Right lobe of liver (tissue), 6 donors: Measurements from ENCODE around the gene MACROH2A1. TPM values are rescaled to one million over a fixed set of nuclear protein-coding genes. Genes with fewer than 3 reads are reported as not detected.

ENCODE experiments used
- ATAC-seq, 4 donors: fragments of 200-7000 bp; cut with Tn5 transposase; one replicate each; pipeline ENCODE4 v1.9.1; 2020; ENCODE audit warnings: mild to moderate bottlenecking in 4 of 4, moderate library complexity in 4 of 4
- DNase-seq, 3 donors: peaks; one replicate each; pipeline ENCODE4 v3.0.0-alpha.2; 2020
- H3K27ac ChIP-seq, 3 donors: fragments of 200-600 bp; one replicate each; pipeline ENCODE4 v1.8.0; 2022
- H3K27me3 ChIP-seq, 2 donors: fragments of 200-600 bp; one replicate each; pipeline ENCODE4 v1.8.0; 2022
- H3K36me3 ChIP-seq, 4 donors: fragments of 200-600 bp; sonication (generic) in 1 of 4; one replicate each; pipeline versions ENCODE4 v1.5.1 to v1.8.0; 2017 to 2022; ENCODE audit warnings: control low read depth in 1 of 4
- H3K4me1 ChIP-seq, 4 donors: fragments of 200-600 bp; sonication (generic) in 1 of 4; one replicate each; pipeline versions ENCODE4 v1.5.1 to v1.8.0; 2017 to 2022; ENCODE audit warnings: control low read depth in 1 of 4
- H3K4me3 ChIP-seq, 3 donors: fragments of 200-600 bp; one replicate each; pipeline ENCODE4 v1.8.0; 2022
- H3K9me3 ChIP-seq, 4 donors: fragments of 200-600 bp; sonication (generic) in 1 of 4; one replicate each; pipeline versions ENCODE4 v1.5.1 to v1.8.0; 2017 to 2022; ENCODE audit warnings: control low read depth in 1 of 4
- POLR2A ChIP-seq: fragments of 450-650 bp; IDR thresholded peaks from one replicate; pipeline ENCODE4 v1.6.1; 2017; ENCODE audit warnings: antibody characterized with exemption, mild to moderate bottlenecking
- WGBS: methylation state at CpG from one replicate; pipeline ENCODE4 v1.1.6; 2018; ENCODE audit warnings: low coverage, low lambda C conversion rate; ENCODE audit not compliant: insufficient coverage; ENCODE audit errors: missing lambda C conversion rate; 5-methylcytosine and 5-hydroxymethylcytosine counted together
- intact Hi-C, 2 donors: fragments of 100-400 bp; cut with DNase I; formaldehyde crosslinking; loops; one replicate each; pipeline versions ENCODE4 v1.11.2 to v1.14.1; 2022
- total RNA-seq, 6 experiments: library from RNA; depleted of rRNA in 2 of 6; stranded (reverse); fragments of >200 nt in 2 of 6; fragmentation: NEBNext Ultra II Directional in 3 of 6; extraction: Animal tissue kit (Norgen Biotek cat#: 25700) in 3 of 6; gene quantifications; one replicate each; pipeline versions ENCODE4 v1.1.0 to v1.2.4, GENCODE V29; 2016 to 2023
- TF ChIP-seq, protein P1 (sequence below), 4 donors: fragments of 200-600 bp in 3 of 4; fragments of 450-650 bp in 1 of 4; IDR thresholded peaks; one replicate each; pipeline versions ENCODE4 v1.5.1 to v1.8.0; 2016 to 2022; ENCODE audit warnings: antibody characterized with exemption in 4 of 4, mild to moderate bottlenecking in 2 of 4
- donor health status: DM: no; HTN: yes; CAD: no.
- donor health status: DM: no; HTN: no; CAD: no.
- donor health status: DM: no; HTN: no; CAD: no.
- donor health status: DM: no; HTN: yes; CAD: no.
- donor health status: DM: no; HTN: yes; CAD: no.

MACROH2A1 gene
- total RNA-seq, 6 experiments from 2014 or later: 40.0 to 113 (median 51.6) TPM

DNA sequence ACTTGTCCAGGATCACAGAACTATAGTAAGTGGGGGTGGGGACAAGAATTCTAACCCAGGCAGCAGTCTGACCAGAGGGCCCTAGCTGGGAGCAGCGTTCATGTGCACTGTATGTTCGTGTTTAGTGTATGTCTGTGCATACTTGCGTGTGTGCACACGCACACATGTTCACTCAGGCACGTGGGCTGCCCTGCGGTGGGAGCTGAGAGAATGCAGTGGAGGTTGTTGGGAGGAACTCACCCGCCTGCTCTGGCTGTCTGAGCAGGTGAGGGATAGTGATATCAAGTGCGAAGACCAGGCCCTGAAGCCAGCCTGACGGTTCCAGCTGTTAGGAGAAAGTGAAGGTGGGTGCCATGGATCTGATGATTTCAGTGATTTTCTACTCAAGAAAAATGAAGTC, 47.2 kb upstream of the MACROH2A1 start:
- no peak overlapping the region for H3K27ac ChIP-seq
- ATAC-seq (no peak), DNase-seq (peak in 1 of 3 donors; percentile 11)
- no peak overlapping the region for H3K4me3 ChIP-seq
- TF ChIP-seq, protein P1, sequence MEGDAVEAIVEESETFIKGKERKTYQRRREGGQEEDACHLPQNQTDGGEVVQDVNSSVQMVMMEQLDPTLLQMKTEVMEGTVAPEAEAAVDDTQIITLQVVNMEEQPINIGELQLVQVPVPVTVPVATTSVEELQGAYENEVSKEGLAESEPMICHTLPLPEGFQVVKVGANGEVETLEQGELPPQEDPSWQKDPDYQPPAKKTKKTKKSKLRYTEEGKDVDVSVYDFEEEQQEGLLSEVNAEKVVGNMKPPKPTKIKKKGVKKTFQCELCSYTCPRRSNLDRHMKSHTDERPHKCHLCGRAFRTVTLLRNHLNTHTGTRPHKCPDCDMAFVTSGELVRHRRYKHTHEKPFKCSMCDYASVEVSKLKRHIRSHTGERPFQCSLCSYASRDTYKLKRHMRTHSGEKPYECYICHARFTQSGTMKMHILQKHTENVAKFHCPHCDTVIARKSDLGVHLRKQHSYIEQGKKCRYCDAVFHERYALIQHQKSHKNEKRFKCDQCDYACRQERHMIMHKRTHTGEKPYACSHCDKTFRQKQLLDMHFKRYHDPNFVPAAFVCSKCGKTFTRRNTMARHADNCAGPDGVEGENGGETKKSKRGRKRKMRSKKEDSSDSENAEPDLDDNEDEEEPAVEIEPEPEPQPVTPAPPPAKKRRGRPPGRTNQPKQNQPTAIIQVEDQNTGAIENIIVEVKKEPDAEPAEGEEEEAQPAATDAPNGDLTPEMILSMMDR (IDR thresholded peaks at IDR 0.05): no peak
- no peak for TF ChIP-seq POLR2A
- no peaks in the 10 kb centered on the region for H3K9me3 ChIP-seq
- H3K4me1 ChIP-seq: no peaks in the 10 kb centered on the region
- no peaks in the 10 kb centered on the region for H3K36me3 ChIP-seq
- intact Hi-C loops: no loop called here
- 90% methylated on average over 6 of the region's 9 CpGs for WGBS
- H3K27me3 ChIP-seq: no peaks in the 10 kb centered on the region

DNA sequence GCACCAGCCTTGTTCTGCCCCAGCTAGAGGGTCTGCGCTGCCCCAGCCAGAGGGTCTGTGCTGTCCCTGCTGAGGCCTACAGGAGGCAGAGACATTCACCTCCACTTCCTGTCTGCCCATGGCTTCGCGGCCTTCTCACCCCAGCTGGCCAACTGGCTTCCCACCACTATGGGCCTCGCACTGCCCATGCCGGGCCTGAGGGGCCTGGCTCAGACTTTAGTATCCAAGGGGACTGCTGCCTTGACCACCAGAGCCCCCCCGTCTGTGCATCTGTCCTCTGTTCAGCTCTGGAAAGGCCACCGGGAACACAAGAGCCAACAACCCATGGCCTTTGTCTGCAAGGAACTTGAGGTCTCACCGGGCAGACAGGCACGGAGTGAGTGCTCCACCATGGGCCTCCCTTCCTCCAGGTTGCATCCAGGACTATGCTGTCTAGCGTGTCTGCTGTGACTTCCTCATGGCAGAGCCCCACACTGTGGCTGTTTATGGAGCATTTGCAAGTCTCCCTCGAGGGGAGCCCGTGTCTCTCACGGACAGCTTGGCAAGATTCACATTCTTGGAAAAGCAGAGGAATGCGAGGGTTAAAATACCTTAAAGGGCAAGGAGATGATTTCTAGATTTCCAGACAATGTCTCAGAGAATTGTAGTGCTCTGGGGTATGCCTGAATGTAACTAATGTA, 46.4 kb upstream of the MACROH2A1 start:
- Histone ChIP-seq H3K4me1 (no peaks in the 10 kb centered on the region), H3K4me3 (no peak overlapping the region), H3K9me3 (no peaks in the 10 kb centered on the region), H3K36me3 (no peaks in the 10 kb centered on the region), H3K27ac (no peak overlapping the region), H3K27me3 (no peaks in the 10 kb centered on the region)
- intact Hi-C loops: no loop called here
- WGBS: 65% methylated on average over 7 of the region's 14 CpGs
- TF ChIP-seq, protein P1 (IDR thresholded peaks at IDR 0.05): no peak
- TF ChIP-seq POLR2A: no peak
- DNase-seq (peak in 1 of 3 donors; percentile 36), ATAC-seq (no peak)

DNA sequence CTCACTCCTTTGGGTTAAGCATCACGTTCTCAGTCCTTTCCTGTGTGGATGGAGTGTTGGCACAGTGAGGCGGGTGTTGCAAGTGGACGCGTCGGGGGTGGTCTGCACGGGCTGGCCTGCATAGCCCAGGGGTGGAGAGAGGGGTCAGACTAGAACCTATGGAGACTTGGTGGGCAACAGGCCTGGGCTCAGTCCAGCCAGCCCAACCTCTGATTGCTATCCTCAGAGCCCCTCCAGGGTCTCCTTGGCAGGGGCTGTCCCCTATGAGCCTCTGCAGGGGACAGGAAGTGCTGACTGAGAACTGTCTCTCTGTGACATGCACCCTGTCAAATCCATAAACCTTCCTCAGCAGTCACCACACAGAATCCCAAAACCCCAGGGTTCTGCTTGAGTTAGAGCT, 45.9 kb upstream of the MACROH2A1 start:
- no peaks in the 10 kb centered on the region for H3K36me3 ChIP-seq
- DNase-seq (peak in 1 of 3 donors; percentile 20), ATAC-seq (no peak)
- no peaks in the 10 kb centered on the region for H3K4me1 ChIP-seq
- no peaks in the 10 kb centered on the region for H3K9me3 ChIP-seq
- no peaks in the 10 kb centered on the region for H3K27me3 ChIP-seq
- no peak overlapping the region for H3K27ac ChIP-seq
- TF ChIP-seq, protein P1 (IDR thresholded peaks at IDR 0.05): no peak
- TF ChIP-seq POLR2A: no peak
- no peak overlapping the region for H3K4me3 ChIP-seq
- WGBS: 89% methylated on average over 3 of the region's 6 CpGs
- intact Hi-C loops: no loop called here

DNA sequence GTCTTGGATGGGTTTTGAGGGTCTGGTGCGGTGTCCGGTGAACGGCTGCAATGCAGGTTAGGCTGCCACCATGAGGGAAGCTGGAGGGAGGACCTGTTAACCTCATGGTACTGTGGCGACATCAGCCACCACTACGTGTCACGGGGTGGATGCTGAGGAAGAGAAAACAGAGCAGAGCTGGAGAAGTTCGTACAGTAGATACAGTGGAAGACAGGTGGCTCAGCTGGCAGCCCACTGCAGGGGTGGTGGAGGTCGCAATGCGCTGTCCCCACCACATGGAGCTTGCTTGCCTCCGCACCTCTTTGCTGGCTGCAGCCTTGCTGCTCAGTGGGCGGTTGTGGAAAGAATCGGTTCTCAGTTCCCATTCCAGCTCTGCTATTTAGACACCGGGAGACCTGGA, 45.3 kb upstream of the MACROH2A1 start:
- H3K27ac ChIP-seq: no peak overlapping the region
- ATAC-seq (peak in 1 of 4 donors; percentile 17), DNase-seq (peak in 1 of 3 donors; percentile 19)
- intact Hi-C loops: no loop called here
- WGBS: 64% methylated on average over 9 of the region's 13 CpGs
- H3K36me3 ChIP-seq: no peaks in the 10 kb centered on the region
- H3K4me3 ChIP-seq: no peak overlapping the region
- no peaks in the 10 kb centered on the region for H3K4me1 ChIP-seq
- TF ChIP-seq POLR2A: no peak
- TF ChIP-seq, protein P1 (IDR thresholded peaks at IDR 0.05): no peak
- no peaks in the 10 kb centered on the region for H3K27me3 ChIP-seq
- no peaks in the 10 kb centered on the region for H3K9me3 ChIP-seq
